ENCODE results near the gene DCDC1.

The DCDC1 gene

DNA sequence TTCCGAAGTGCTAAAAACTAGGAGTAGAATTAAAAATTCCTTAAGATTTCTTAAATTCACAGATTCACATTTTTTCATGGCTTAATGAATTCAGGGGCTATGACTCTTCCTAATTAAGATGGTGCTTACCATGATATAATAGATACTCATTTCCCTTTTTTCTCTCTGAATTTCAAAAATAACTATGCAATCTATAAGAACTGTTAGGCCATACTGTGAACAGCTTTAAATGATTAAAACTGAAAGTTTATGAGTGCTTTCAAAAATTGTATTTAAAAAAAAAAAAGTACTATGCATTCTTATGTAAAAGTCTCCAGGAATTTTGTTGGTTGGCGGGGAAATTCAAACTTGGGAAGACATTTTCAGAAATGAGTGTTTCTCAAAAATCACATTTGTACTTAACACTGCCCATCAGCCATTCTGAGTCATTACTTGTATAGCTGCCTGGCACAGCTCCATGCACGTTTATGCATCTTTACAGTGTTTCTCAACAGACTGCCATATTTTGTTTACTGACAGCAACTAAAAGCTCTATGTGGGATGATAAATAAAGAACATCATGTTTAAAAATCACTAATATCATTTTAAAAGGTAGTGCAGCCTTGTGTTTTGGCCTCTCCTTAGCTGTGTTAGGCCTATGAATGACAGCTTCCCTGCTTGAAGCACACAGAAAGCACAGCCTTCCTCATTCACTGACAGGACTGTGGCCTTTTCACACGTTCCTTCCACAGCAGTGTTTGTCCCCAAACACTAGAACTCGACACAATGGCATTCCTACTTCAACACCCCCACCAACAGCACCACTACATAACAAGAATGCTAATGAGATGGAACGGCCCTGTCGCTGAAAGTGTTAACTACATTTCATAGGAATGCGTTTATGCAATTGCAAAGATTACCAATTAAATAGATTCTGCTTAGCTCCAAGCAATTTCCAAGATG, 131.4 kb downstream of the DCDC1 start:
- H3K4me3 ChIP-seq (replicated peaks; ENCODE audit: low read depth, low read length) = no peak overlapping the region
- TF ChIP-seq CTCF (IDR thresholded peaks at IDR 0.05; ENCODE audit: low read length, missing control alignments) = no peak
- peak; percentile 27 for DNase-seq (ENCODE audit: low read depth)

DNA sequence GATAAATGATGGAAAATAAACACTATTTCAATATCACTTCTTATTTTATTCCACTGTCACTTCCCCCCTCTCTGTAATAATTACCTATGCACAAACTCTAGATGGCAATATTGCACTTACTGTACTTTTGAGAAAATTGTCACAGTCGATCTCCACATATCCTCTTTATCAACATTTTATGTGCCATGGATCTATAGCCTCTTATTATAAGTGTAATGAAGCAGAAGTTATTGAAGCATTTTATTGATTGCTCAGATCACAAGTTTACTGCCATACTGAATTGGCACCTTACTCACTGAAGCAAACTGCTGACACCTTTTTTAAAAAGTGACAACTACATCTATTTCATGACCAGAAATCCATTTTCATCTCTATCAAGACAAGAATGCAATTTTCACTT, 133.4 kb downstream of the DCDC1 start:
- H3K4me3 ChIP-seq (replicated peaks; ENCODE audit: low read depth, low read length) = no peak overlapping the region
- peak; percentile 21 for DNase-seq (ENCODE audit: low read depth)

GRCh38 chr11:31233425-31233824, 136.1 kb downstream of the DCDC1 start:
- TF ChIP-seq CTCF (IDR thresholded peaks at IDR 0.05; ENCODE audit: low read length, missing control alignments) = peak; percentile 34
- peak; percentile 11 for DNase-seq (ENCODE audit: low read depth)
- no peak overlapping the region for H3K4me3 ChIP-seq (replicated peaks; ENCODE audit: low read depth, low read length)

More for the DNA sequence above, 133.4 kb downstream of the DCDC1 start:
- TF ChIP-seq CTCF (IDR thresholded peaks at IDR 0.05; ENCODE audit: low read length, missing control alignments) = peak; percentile 50

DNA sequence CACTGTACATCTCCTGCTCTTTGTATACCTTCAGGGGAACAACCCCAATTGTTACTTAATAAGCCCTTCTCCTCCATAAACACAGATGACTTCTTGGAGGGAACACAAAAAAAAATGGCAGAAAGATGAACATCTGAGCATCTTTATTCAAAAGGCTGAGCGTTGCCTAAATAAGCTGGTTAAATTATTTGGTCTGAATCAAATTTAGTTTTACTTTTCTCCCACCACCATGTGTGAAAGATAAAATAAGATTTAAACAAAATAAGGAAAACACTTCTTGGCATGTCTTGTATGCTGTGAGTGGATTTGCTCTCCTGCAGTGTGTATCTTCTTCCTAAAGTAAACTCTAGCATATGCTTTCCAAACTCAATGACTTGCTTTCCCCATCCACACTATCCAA, 137.9 kb downstream of the DCDC1 start:
- TF ChIP-seq CTCF (IDR thresholded peaks at IDR 0.05; ENCODE audit: low read length, missing control alignments) = no peak
- no peak overlapping the region for H3K4me3 ChIP-seq (replicated peaks; ENCODE audit: low read depth, low read length)
- DNase-seq (ENCODE audit: low read depth) = no peak

- no peak for TF ChIP-seq CTCF (IDR thresholded peaks at IDR 0.05; ENCODE audit: low read length, missing control alignments)
- DNase-seq (ENCODE audit: low read depth) = no peak
- no peak overlapping the region for H3K4me3 ChIP-seq (replicated peaks; ENCODE audit: low read depth, low read length)
Measured at GRCh38 chr11:31218847-31219246, 150.7 kb downstream of the DCDC1 start.

DNA sequence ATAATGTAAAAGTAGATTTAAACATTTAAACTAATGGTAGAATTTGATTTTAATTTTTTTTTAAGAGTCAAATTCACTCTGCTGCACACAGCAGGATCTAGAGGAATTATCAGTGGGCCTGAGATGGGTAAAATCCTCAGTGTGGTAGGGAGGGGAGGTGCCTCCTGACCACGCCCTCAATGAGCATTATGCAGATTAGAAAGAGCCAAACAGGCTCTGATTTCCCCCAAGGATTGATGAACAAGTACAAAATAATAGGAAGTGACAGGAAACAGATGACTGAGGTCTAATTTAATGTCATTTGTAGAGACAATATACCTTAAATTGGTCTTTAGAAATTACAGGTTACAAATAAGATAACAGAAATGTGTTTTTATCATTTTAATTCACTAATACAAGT, 155.2 kb downstream of the DCDC1 start:
- TF ChIP-seq CTCF (IDR thresholded peaks at IDR 0.05; ENCODE audit: low read length, missing control alignments) = no peak
- H3K4me3 ChIP-seq (replicated peaks; ENCODE audit: low read depth, low read length) = no peak overlapping the region
- DNase-seq (ENCODE audit: low read depth) = no peak

- no peak overlapping the region for H3K4me3 ChIP-seq (replicated peaks; ENCODE audit: low read depth, low read length)
- TF ChIP-seq CTCF (IDR thresholded peaks at IDR 0.05; ENCODE audit: low read length, missing control alignments) = no peak
- no peak for DNase-seq (ENCODE audit: low read depth)
Measured at GRCh38 chr11:31199378-31199777, 170.2 kb downstream of the DCDC1 start.

Data from fibroblast of pulmonary artery (primary cell).